CD14-positive monocyte (primary cell): Measurements from ENCODE around the gene CALML5. TPM values are rescaled to one million over a fixed set of nuclear protein-coding genes. Genes with fewer than 3 reads are reported as not detected.
A peak's percentile ranks its signal among the peaks of the same experiment; 100 is the strongest.

Experiments used
- DNase-seq, 3 donors: peaks; one replicate each; pipeline ENCODE4 v3.0.0-alpha.2; 2011 to 2022
- H2AFZ ChIP-seq: 2 replicates; pipeline ENCODE4 v1.6.0; 2012; ENCODE audit warnings: mild to moderate bottlenecking, low read depth, low read length, inconsistent platforms; ENCODE audit not compliant: insufficient read depth, poor library complexity, severe bottlenecking
- H3K27ac ChIP-seq, 2 donors: 1 replicate in 1 of 2; 2 replicates in 1 of 2; pipeline ENCODE4 v1.5.1; 2012 to 2013; ENCODE audit warnings: low read length in 2 of 2, control low read depth in 1 of 2, inconsistent platforms in 1 of 2, low read depth in 1 of 2, mild to moderate bottlenecking in 1 of 2
- H3K27me3 ChIP-seq, 2 donors: one replicate each; pipeline versions ENCODE4 v1.6.0 to v1.6.1; 2011 to 2013; ENCODE audit warnings: low read length in 2 of 2; ENCODE audit not compliant: control insufficient read depth in 2 of 2, insufficient read depth in 2 of 2
- H3K36me3 ChIP-seq, 2 donors: replicated peaks in 1 of 2; 1 replicate in 1 of 2; 2 replicates in 1 of 2; pipeline versions ENCODE4 v1.5.1 to v1.6.1; 2012 to 2013; ENCODE audit warnings: low read length in 2 of 2, control low read depth in 1 of 2, inconsistent platforms in 1 of 2, mild to moderate bottlenecking in 1 of 2; ENCODE audit not compliant: insufficient read depth in 2 of 2, control insufficient read depth in 1 of 2
- H3K4me1 ChIP-seq, 2 donors: 1 replicate in 1 of 2; 2 replicates in 1 of 2; pipeline versions ENCODE4 v1.5.1 to v1.6.1; 2012 to 2013; ENCODE audit warnings: low read length in 2 of 2, control low read depth in 1 of 2, inconsistent platforms in 1 of 2, mild to moderate bottlenecking in 1 of 2, moderate library complexity in 1 of 2; ENCODE audit not compliant: insufficient read depth in 2 of 2, control insufficient read depth in 1 of 2
- H3K4me2 ChIP-seq: replicated peaks from 2 replicates; pipeline ENCODE3; 2012; ENCODE audit warnings: low read length, moderate library complexity, mild to moderate bottlenecking; ENCODE audit not compliant: poor library complexity, severe bottlenecking; ENCODE audit errors: extremely low read depth
- H3K4me3 ChIP-seq, 3 experiments: fragments of 200-600 bp in 1 of 3; sonication (generic) in 1 of 3; replicated peaks in 1 of 3; 1 replicate in 2 of 3; 2 replicates in 1 of 3; pipeline ENCODE4 v1.5.1; 2011 to 2013; ENCODE audit warnings: low read length in 3 of 3, mild to moderate bottlenecking in 3 of 3, control low read depth in 2 of 3, low read depth in 2 of 3, inconsistent platforms in 1 of 3, moderate library complexity in 1 of 3
- H3K79me2 ChIP-seq: 2 replicates; pipeline ENCODE4 v1.6.0; 2012; ENCODE audit warnings: mild to moderate bottlenecking, control low read depth, inconsistent platforms, low read length, moderate library complexity; ENCODE audit not compliant: insufficient read depth
- H3K9ac ChIP-seq: 2 replicates; pipeline ENCODE4 v1.6.0; 2017; ENCODE audit warnings: low read length, mild to moderate bottlenecking; ENCODE audit not compliant: insufficient read depth, poor library complexity, severe bottlenecking
- H3K9me3 ChIP-seq, 2 donors: replicated peaks in 1 of 2; 1 replicate in 1 of 2; 2 replicates in 1 of 2; pipeline versions ENCODE4 v1.5.1 to v1.6.1; 2012 to 2013; ENCODE audit warnings: low read length in 2 of 2, control low read depth in 1 of 2; ENCODE audit not compliant: control insufficient read depth in 1 of 2, insufficient read depth in 1 of 2
- H4K20me1 ChIP-seq: 2 replicates; pipeline ENCODE4 v1.6.0; 2012; ENCODE audit warnings: mild to moderate bottlenecking, low read length, control low read depth, moderate library complexity; ENCODE audit not compliant: insufficient read depth
- H3K27ac Mint-ChIP-seq, 7 donors: one replicate each; pipeline ENCODE4 v1.8.0; 2020; ENCODE audit warnings: mild to moderate bottlenecking in 7 of 7, mixed read lengths in 7 of 7, moderate library complexity in 6 of 7, inconsistent platforms in 2 of 7
- H3K27me3 Mint-ChIP-seq, 3 donors: one replicate each; pipeline ENCODE4 v1.8.0; 2021 to 2022; ENCODE audit warnings: low read depth in 3 of 3, mild to moderate bottlenecking in 3 of 3, mixed read lengths in 3 of 3, moderate library complexity in 3 of 3, inconsistent platforms in 1 of 3
- H3K36me3 Mint-ChIP-seq, 2 donors: one replicate each; pipeline ENCODE4 v1.8.0; 2020; ENCODE audit warnings: mixed read lengths in 2 of 2, inconsistent platforms in 1 of 2, mild to moderate bottlenecking in 1 of 2
- H3K4me1 Mint-ChIP-seq: one replicate; pipeline ENCODE4 v1.8.0; 2020; ENCODE audit warnings: mild to moderate bottlenecking, mixed read lengths
- H3K4me3 Mint-ChIP-seq, 2 donors: one replicate each; pipeline ENCODE4 v1.8.0; 2020; ENCODE audit warnings: mild to moderate bottlenecking in 2 of 2, mixed read lengths in 2 of 2, moderate library complexity in 1 of 2
- H3K9me3 Mint-ChIP-seq, 7 donors: one replicate each; pipeline ENCODE4 v1.8.0; 2020 to 2022; ENCODE audit warnings: mixed read lengths in 7 of 7, mild to moderate bottlenecking in 6 of 7, moderate library complexity in 6 of 7, inconsistent platforms in 2 of 7
- CTCF ChIP-seq: fragments of 200-600 bp; IDR thresholded peaks from one replicate; pipeline ENCODE4 v1.8.0; 2022; ENCODE audit warnings: antibody characterized with exemption, mild to moderate bottlenecking
- WGBS: methylation state at CpG from one replicate; pipeline ENCODE4 v1.1.5; 2013; ENCODE audit warnings: missing lambda C conversion rate; ENCODE audit not compliant: insufficient coverage; 5-methylcytosine and 5-hydroxymethylcytosine counted together
- intact Hi-C, 2 donors: fragments of 100-400 bp; cut with micrococcal nuclease; formaldehyde crosslinking; loops; one replicate each; pipeline versions ENCODE4 v1.15.0 to v1.15.1; 2023
- polyA plus RNA-seq, 3 donors: library from polyadenylated mRNA; depleted of rRNA in 1 of 3; unstranded in 2 of 3; stranded (reverse) in 1 of 3; fragments of 300-500 nt in 2 of 3; fragments of >200 nt in 1 of 3; fragmentation: Illumina TruSeq in 2 of 3; gene quantifications; 1 replicate in 2 of 3; 2 replicates in 1 of 3; pipeline ENCODE4 v1.2.3, GENCODE V29; 2012 to 2021

CALML5 gene
- polyA plus RNA-seq, 3 donors, result not detected

GRCh38 chr10:5470062-5470751 lies 29.2 kb downstream of the CALML5 start:
- H3K79me2 ChIP-seq, result no peaks in the 10 kb centered on the region

More at GRCh38 chr10:5470062-5470751, 29.2 kb downstream of the CALML5 start:
- H3K4me1 Mint-ChIP-seq, result no peaks in the 10 kb centered on the region
- intact Hi-C loops, result no loop called here
- DNase-seq, result no peak
- H2AFZ ChIP-seq, result no peak overlapping the region
- H3K4me2 ChIP-seq, result no peak overlapping the region
- H3K36me3 Mint-ChIP-seq, result no peaks in the 10 kb centered on the region
- no peak overlapping the region for H3K27ac Mint-ChIP-seq
- H3K9me3 ChIP-seq, result peaks cover 0 to 5% of the 10 kb centered on the region in 2 donors
- H3K27ac ChIP-seq, result no peak overlapping the region
- H3K9ac ChIP-seq, result no peak overlapping the region
- no peak for TF ChIP-seq CTCF
- no peak overlapping the region for H3K4me3 ChIP-seq
- H3K4me3 Mint-ChIP-seq, result peak overlapping the region in 1 of 2 donors; percentile 42
- H3K36me3 ChIP-seq, result no peaks in the 10 kb centered on the region
- H3K9me3 Mint-ChIP-seq, result peaks cover 0 to 6% (median 4%) of the 10 kb centered on the region in 7 donors
- no peaks in the 10 kb centered on the region for H3K27me3 ChIP-seq
- peaks cover 0 to 4% (median 3%) of the 10 kb centered on the region in 3 donors for H3K27me3 Mint-ChIP-seq
- 99% methylated on average over 13 of the region's 15 CpGs for WGBS
- H3K4me1 ChIP-seq, result no peaks in the 10 kb centered on the region
- H4K20me1 ChIP-seq, result no peaks in the 10 kb centered on the region
